ES-I3 (cell line): ENCODE data around the gene SCN3A.

Source experiments
- H3K36me3 ChIP-seq: 2 replicates; pipeline ENCODE4 v1.6.1; 2013; ENCODE audit warnings: mild to moderate bottlenecking, low read length, control low read depth, moderate library complexity; ENCODE audit not compliant: insufficient read depth
- H3K4me1 ChIP-seq: 2 replicates; pipeline ENCODE4 v1.6.1; 2013; ENCODE audit warnings: mild to moderate bottlenecking, control low read depth, low read length; ENCODE audit not compliant: insufficient read depth
- H3K9ac ChIP-seq: 2 replicates; pipeline ENCODE4 v1.6.1; 2013; ENCODE audit warnings: low read depth, mild to moderate bottlenecking, low read length, moderate library complexity
- H3K9me3 ChIP-seq: 2 replicates; pipeline ENCODE4 v1.6.1; 2013; ENCODE audit warnings: mild to moderate bottlenecking, low read length, moderate library complexity; ENCODE audit not compliant: control insufficient read depth, insufficient read depth

Gene SCN3A

GRCh38 chr2:165069151-165069550 is 134.7 kb downstream of the SCN3A start:
- Histone ChIP-seq H3K9ac (no peak overlapping the region), H3K9me3 (peaks cover 5% of the 10 kb centered on the region; the same call in 1 of the 2 replicates), H3K36me3 (no peaks in the 10 kb centered on the region), H3K4me1 (peaks cover 7% of the 10 kb centered on the region; the same call in 1 of the 2 replicates)

- Histone ChIP-seq H3K9ac (peak overlapping the region; percentile 21; the same call in 1 of the 2 replicates), H3K36me3 (no peaks in the 10 kb centered on the region), H3K9me3 (no peaks in the 10 kb centered on the region; the same call in 1 of the 2 replicates), H3K4me1 (peaks cover 7% of the 10 kb centered on the region; the same call in 1 of the 2 replicates)
Measured at GRCh38 chr2:165068487-165068757, 135.4 kb downstream of the SCN3A start.

GRCh38 chr2:165067643-165068486 is 136.0 kb downstream of the SCN3A start:
- Histone ChIP-seq H3K36me3 (no peaks in the 10 kb centered on the region), H3K9ac (peak overlapping the region; percentile 21; the same call in 1 of the 2 replicates), H3K4me1 (peaks cover 7% of the 10 kb centered on the region; the same call in 1 of the 2 replicates), H3K9me3 (no peaks in the 10 kb centered on the region)

- H3K9me3 ChIP-seq: no peaks in the 10 kb centered on the region
- no peak overlapping the region for H3K9ac ChIP-seq
- H3K36me3 ChIP-seq: no peaks in the 10 kb centered on the region
- H3K4me1 ChIP-seq: peaks cover 7% of the 10 kb centered on the region; the same call in 1 of the 2 replicates
Measured at GRCh38 chr2:165064743-165065142, 139.1 kb downstream of the SCN3A start.

GRCh38 chr2:165060411-165060810 is 143.4 kb downstream of the SCN3A start:
- Histone ChIP-seq H3K4me1 (no peaks in the 10 kb centered on the region), H3K36me3 (no peaks in the 10 kb centered on the region), H3K9me3 (no peaks in the 10 kb centered on the region), H3K9ac (no peak overlapping the region)

GRCh38 chr2:165058476-165059265 is 145.2 kb downstream of the SCN3A start:
- Histone ChIP-seq H3K36me3 (no peaks in the 10 kb centered on the region), H3K9me3 (no peaks in the 10 kb centered on the region), H3K9ac (no peak overlapping the region), H3K4me1 (no peaks in the 10 kb centered on the region)

GRCh38 chr2:165057931-165058330 is 145.9 kb downstream of the SCN3A start:
- H3K9me3 ChIP-seq: no peaks in the 10 kb centered on the region
- no peaks in the 10 kb centered on the region for H3K36me3 ChIP-seq
- H3K9ac ChIP-seq: no peak overlapping the region
- no peaks in the 10 kb centered on the region for H3K4me1 ChIP-seq

GRCh38 chr2:165057308-165057707 is 146.5 kb downstream of the SCN3A start:
- no peaks in the 10 kb centered on the region for H3K9me3 ChIP-seq
- no peak overlapping the region for H3K9ac ChIP-seq
- no peaks in the 10 kb centered on the region for H3K4me1 ChIP-seq
- no peaks in the 10 kb centered on the region for H3K36me3 ChIP-seq

- H3K9ac ChIP-seq: no peak overlapping the region
- H3K36me3 ChIP-seq: no peaks in the 10 kb centered on the region
- H3K9me3 ChIP-seq: no peaks in the 10 kb centered on the region
- H3K4me1 ChIP-seq: no peaks in the 10 kb centered on the region
Measured at GRCh38 chr2:165056564-165056963, 147.3 kb downstream of the SCN3A start.

GRCh38 chr2:165055082-165055851 is 148.6 kb downstream of the SCN3A start:
- Histone ChIP-seq H3K9me3 (no peaks in the 10 kb centered on the region), H3K9ac (no peak overlapping the region), H3K4me1 (no peaks in the 10 kb centered on the region), H3K36me3 (no peaks in the 10 kb centered on the region)

GRCh38 chr2:165054652-165055051 is 149.2 kb downstream of the SCN3A start:
- no peaks in the 10 kb centered on the region for H3K4me1 ChIP-seq
- H3K9me3 ChIP-seq: no peaks in the 10 kb centered on the region

GRCh38 chr2:165044505-165045303 is 159.1 kb downstream of the SCN3A start:
- no peak overlapping the region for H3K9ac ChIP-seq

More at GRCh38 chr2:165054652-165055051, 149.2 kb downstream of the SCN3A start:
- no peaks in the 10 kb centered on the region for H3K36me3 ChIP-seq
- H3K9ac ChIP-seq: no peak overlapping the region

More at GRCh38 chr2:165044505-165045303, 159.1 kb downstream of the SCN3A start:
- Histone ChIP-seq H3K36me3 (no peaks in the 10 kb centered on the region), H3K9me3 (no peaks in the 10 kb centered on the region), H3K4me1 (peaks cover 10% of the 10 kb centered on the region; the same call in 1 of the 2 replicates)
